ENCODE data around the gene MGAT4C. TPM values are rescaled to one million over a fixed set of nuclear protein-coding genes. Genes with fewer than 3 reads are reported as not detected.

Gene MGAT4C
- total and polyA plus RNA-seq, 8 donors: 0.06 to 0.92 (median 0.31) TPM

- ATAC-seq: no peak
- Histone ChIP-seq H3K27me3 (peaks cover 0 to 4% (median 0%) of the 10 kb centered on the region in 4 donors), H3K27ac (no peak overlapping the region), H3K4me3 (no peak overlapping the region), H3K9me3 (no peaks in the 10 kb centered on the region), H3K4me1 (no peaks in the 10 kb centered on the region), H3K36me3 (no peaks in the 10 kb centered on the region)
- intact Hi-C loops (cut with DNase I): no loop called here
- 15 to 22% methylated on average over 2 of the region's 2 CpGs for WGBS, 2 donors
- FAIRE-seq: no peak
- DNase-seq: no peak
- no peak for TF ChIP-seq CTCF (IDR thresholded peaks at IDR 0.05)
Measured at GRCh38 chr12:85956081-85956480, 300.1 kb downstream of the MGAT4C start.

- intact Hi-C loops (cut with DNase I): no loop called here
- DNase-seq (no peak), FAIRE-seq (peak; percentile 57), ATAC-seq (no peak)
- WGBS, 2 donors: 65 to 82% methylated on average over 1 of the region's 1 CpG
- Histone ChIP-seq H3K27ac (no peak overlapping the region), H3K4me3 (no peak overlapping the region), H3K27me3 (peaks cover 0 to 4% (median 0%) of the 10 kb centered on the region in 4 donors), H3K36me3 (no peaks in the 10 kb centered on the region), H3K4me1 (no peaks in the 10 kb centered on the region), H3K9me3 (no peaks in the 10 kb centered on the region)
- TF ChIP-seq CTCF (IDR thresholded peaks at IDR 0.05): no peak
Measured at GRCh38 chr12:85955127-85955526, 301.1 kb downstream of the MGAT4C start.

- ATAC-seq: no peak
- intact Hi-C loops (cut with DNase I): no loop called here
- 3 to 9% methylated on average over 1 of the region's 1 CpG for WGBS, 2 donors
Measured at GRCh38 chr12:85951823-85952222, 304.4 kb downstream of the MGAT4C start.

GRCh38 chr12:85949253-85949652 lies 306.9 kb downstream of the MGAT4C start:
- no peak for TF ChIP-seq CTCF (IDR thresholded peaks at IDR 0.05)
- no peak overlapping the region for H3K27ac ChIP-seq
- H3K27me3 ChIP-seq: peaks cover 0 to under 1% (median 0%) of the 10 kb centered on the region in 4 donors
- intact Hi-C loops (cut with DNase I): no loop called here
- no peaks in the 10 kb centered on the region for H3K36me3 ChIP-seq
- FAIRE-seq (no peak), ATAC-seq (no peak), DNase-seq (no peak)
- no peaks in the 10 kb centered on the region for H3K4me1 ChIP-seq
- H3K9me3 ChIP-seq: no peaks in the 10 kb centered on the region
- WGBS, 2 donors: 43 to 44% methylated on average over 1 of the region's 1 CpG
- no peak overlapping the region for H3K4me3 ChIP-seq

More at GRCh38 chr12:85951823-85952222, 304.4 kb downstream of the MGAT4C start:
- no peaks in the 10 kb centered on the region for H3K36me3 ChIP-seq
- H3K27ac ChIP-seq: no peak overlapping the region
- H3K4me1 ChIP-seq: no peaks in the 10 kb centered on the region
- FAIRE-seq (no peak), DNase-seq (no peak)
- peaks cover 0 to 4% (median 0%) of the 10 kb centered on the region in 4 donors for H3K27me3 ChIP-seq
- H3K4me3 ChIP-seq: no peak overlapping the region
- H3K9me3 ChIP-seq: no peaks in the 10 kb centered on the region
- TF ChIP-seq CTCF (IDR thresholded peaks at IDR 0.05): peak in 1 of 4 donors; percentile 13

GRCh38 chr12:85948340-85948739 lies 307.9 kb downstream of the MGAT4C start:
- H3K4me3 ChIP-seq: no peak overlapping the region
- H3K36me3 ChIP-seq: no peaks in the 10 kb centered on the region
- no peaks in the 10 kb centered on the region for H3K9me3 ChIP-seq
- no peak for TF ChIP-seq CTCF (IDR thresholded peaks at IDR 0.05)
- FAIRE-seq (no peak), ATAC-seq (no peak), DNase-seq (no peak)
- H3K4me1 ChIP-seq: no peaks in the 10 kb centered on the region
- no peaks in the 10 kb centered on the region for H3K27me3 ChIP-seq
- no peak overlapping the region for H3K27ac ChIP-seq
- WGBS, 2 donors: 83 to 91% methylated on average over 1 of the region's 1 CpG
- intact Hi-C loops (cut with DNase I): no loop called here
